ENCODE measurements around the gene DNAH11.
"Not testable (repeated sequence)": the region's sequence is repeated elsewhere in the genome, so short reads cannot be mapped to it uniquely, and the experiment has no call there.

DNAH11 gene

GRCh38 chr7:21717323-21717722 lies 174.5 kb downstream of the DNAH11 start:
- DNase-seq = no peak
- no peak for ATAC-seq

- ATAC-seq (no peak), DNase-seq (no peak)
Measured at GRCh38 chr7:21718391-21718790, 175.6 kb downstream of the DNAH11 start.

GRCh38 chr7:21719846-21720245 lies 177.0 kb downstream of the DNAH11 start:
- DNase-seq (no peak), ATAC-seq (no peak)

GRCh38 chr7:21722371-21722770 lies 179.5 kb downstream of the DNAH11 start:
- no peak for DNase-seq
- ATAC-seq = no peak

- DNase-seq (no peak), ATAC-seq (no peak)
Measured at GRCh38 chr7:21724562-21724961, 181.7 kb downstream of the DNAH11 start.

- DNase-seq (no peak), ATAC-seq (no peak)
Measured at GRCh38 chr7:21730399-21730798, 187.6 kb downstream of the DNAH11 start.

GRCh38 chr7:21731977-21732376 lies 189.1 kb downstream of the DNAH11 start:
- DNase-seq = no peak
- no peak for ATAC-seq

GRCh38 chr7:21732956-21733355 lies 190.1 kb downstream of the DNAH11 start:
- not testable (repeated sequence) for ATAC-seq, DNase-seq

- ATAC-seq = no peak
Measured at GRCh38 chr7:21733837-21734236, 191.0 kb downstream of the DNAH11 start.

GRCh38 chr7:21743493-21743892 lies 200.7 kb downstream of the DNAH11 start:
- DNase-seq (no peak), ATAC-seq (no peak)

More at GRCh38 chr7:21733837-21734236, 191.0 kb downstream of the DNAH11 start:
- no peak for DNase-seq

GRCh38 chr7:21746949-21747348 lies 204.1 kb downstream of the DNAH11 start:
- DNase-seq = no peak
- no peak for ATAC-seq

GRCh38 chr7:21747806-21748205 lies 205.0 kb downstream of the DNAH11 start:
- no peak for ATAC-seq
- no peak for DNase-seq

GRCh38 chr7:21749378-21749777 lies 206.5 kb downstream of the DNAH11 start:
- DNase-seq (no peak), ATAC-seq (no peak)

GRCh38 chr7:21753071-21753470 lies 210.2 kb downstream of the DNAH11 start:
- ATAC-seq = no peak
- DNase-seq = no peak

GRCh38 chr7:21754963-21755362 lies 212.1 kb downstream of the DNAH11 start:
- ATAC-seq = no peak
- DNase-seq = no peak

- ATAC-seq (no peak), DNase-seq (no peak)
Measured at GRCh38 chr7:21757537-21758282, 214.9 kb downstream of the DNAH11 start.

- ATAC-seq (no peak), DNase-seq (no peak)
Measured at GRCh38 chr7:21758286-21758685, 215.4 kb downstream of the DNAH11 start.

- DNase-seq (no peak), ATAC-seq (no peak)
Measured at GRCh38 chr7:21762469-21762868, 219.6 kb downstream of the DNAH11 start.

- ATAC-seq (no peak), DNase-seq (no peak)
Measured at GRCh38 chr7:21763818-21764217, 221.0 kb downstream of the DNAH11 start.

GRCh38 chr7:21766218-21766617 lies 223.4 kb downstream of the DNAH11 start:
- no peak for DNase-seq
- no peak for ATAC-seq

- ATAC-seq (peak; percentile 77), DNase-seq (peak; percentile 6)
Measured at GRCh38 chr7:21767300-21767900, 224.6 kb downstream of the DNAH11 start.

GRCh38 chr7:21768279-21768678 lies 225.4 kb downstream of the DNAH11 start:
- DNase-seq (no peak), ATAC-seq (no peak)

- no peak for ATAC-seq
- no peak for DNase-seq
Measured at GRCh38 chr7:21771266-21771665, 228.4 kb downstream of the DNAH11 start.

Data from stimulated activated naive CD8-positive, alpha-beta T cell treated with anti-CD3 and anti-CD28 coated beads, Interleukin-15, Interleukin-2, amounts not matched to agents 100 U/mL and 50 U/mL, for 24 hours (primary cell).